DMS114 treated with DMSO at 0.1 percent for 48 hours (cell line): ENCODE results near the gene PTPRD.

Source experiments
- DNase-seq: peaks from one replicate; lab custom pipeline; 2025; ENCODE audit not compliant: unreplicated experiment; lab: John Stamatoyannopoulos, UW

The PTPRD gene

DNA sequence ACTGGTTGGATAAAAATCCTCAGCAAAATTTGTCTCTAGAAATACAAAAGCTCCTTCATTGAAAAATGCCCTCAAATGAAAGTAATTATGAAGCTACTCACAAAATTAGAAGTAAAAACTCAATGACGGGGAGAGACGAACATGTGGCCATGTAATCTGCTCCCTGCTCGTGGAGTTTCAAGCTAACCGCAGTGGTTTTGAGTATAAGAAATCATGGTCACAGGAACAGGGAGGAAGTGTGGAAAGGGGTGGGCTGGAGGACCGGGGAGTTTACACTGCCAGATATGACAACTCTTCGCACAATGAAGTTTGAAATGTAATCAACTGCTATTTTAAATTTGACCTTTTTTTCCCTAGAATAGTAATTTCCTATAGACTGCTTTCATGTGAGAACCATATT lies 2047.8 kb downstream of the PTPRD start:
- DNase-seq = no peak

DNA sequence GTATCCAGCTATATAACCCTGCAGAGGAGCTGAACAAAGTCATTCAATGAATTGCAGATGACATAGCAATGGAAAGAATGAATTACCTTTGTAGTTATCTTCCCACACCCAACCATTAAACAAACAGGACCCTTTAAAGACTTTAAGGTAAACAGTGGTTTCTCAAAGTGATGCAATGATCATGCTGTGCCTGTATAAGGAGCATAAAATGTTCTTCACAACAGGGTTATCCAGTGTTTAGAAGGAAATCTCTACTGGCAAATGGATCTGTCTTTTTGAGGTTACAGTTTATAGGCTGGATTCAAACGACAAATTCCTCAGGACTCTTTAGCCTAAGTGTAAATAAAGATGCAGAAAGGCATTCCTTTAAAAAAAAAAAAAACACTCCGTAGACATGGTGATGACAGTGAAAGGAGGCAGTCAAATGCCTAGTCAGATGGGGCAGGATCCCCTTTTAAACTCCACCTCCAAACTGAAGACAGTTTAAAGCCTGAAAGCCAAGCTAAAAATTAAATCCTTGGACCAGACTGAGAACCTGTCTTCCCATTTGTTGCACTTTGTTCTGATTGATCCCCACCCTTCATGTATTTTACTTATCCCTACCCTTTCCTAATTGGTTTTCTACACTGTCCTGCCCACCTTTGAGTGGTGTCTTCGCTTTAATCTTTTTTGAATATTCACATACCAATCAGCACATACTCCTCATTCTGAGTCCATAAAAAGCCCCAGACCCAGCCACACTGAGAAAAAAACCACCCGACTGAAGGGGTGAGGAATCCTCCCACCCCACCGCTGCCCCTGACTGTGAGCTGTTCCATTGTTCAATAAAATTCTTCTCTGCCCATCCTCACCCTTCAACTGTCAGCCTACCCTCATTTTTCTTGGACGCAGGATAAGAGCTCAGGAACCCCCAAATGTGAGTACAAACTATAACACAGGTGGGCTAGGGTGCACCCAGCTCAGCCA lies 2052.0 kb downstream of the PTPRD start:
- DNase-seq = no peak

DNA sequence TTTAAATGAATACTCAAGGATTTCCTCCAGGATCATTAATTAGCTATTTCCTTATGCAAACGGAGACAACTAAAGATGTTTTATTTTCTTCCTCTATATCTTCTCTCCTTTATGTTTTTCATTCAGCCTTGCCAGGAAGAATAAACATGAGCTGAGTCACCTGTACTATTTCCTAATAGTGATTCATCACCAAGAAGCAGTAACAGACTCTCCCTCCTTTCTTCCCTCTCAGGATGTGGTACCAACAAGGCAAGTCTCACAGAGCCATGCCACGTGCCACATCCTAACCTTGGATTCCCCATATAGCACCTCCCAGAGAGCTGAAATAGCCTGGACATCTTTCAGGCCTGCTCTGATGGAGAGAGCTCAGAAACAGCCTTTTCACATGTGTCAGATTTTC lies 2054.6 kb downstream of the PTPRD start:
- DNase-seq = no peak

DNA sequence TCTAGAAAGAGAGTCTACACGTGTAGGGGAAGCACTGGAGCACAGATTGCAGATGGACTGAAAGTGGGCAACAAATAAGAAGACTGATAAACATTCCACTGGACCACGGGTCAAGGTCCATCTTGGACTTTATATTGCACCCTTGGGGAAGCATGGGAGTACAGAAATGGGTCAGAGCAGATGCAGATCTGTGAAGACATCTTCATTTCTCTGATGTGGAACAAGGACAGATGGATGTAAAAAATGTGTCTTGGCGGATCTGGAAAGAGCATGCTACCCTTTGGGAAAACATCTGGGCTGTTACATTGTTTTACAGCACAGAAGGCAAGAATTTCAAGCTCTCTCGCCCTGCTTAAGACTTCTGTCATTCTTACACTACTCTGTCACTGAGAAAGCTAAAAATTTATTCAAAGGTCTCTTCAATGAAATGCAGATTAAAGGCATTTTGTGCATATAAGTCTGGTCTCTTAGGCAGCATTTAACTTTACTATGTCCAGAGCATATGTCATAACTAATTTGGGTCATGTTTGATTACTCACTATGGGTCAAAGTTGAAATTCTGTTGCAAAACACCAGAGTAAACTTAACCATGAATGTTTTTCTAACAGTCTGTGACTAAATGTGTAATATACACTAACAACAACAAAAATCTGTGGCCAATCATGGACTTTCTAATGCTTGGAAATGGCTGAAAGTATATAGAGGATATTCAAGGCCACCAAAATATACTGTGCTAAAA lies 2056.9 kb downstream of the PTPRD start:
- no peak for DNase-seq

DNA sequence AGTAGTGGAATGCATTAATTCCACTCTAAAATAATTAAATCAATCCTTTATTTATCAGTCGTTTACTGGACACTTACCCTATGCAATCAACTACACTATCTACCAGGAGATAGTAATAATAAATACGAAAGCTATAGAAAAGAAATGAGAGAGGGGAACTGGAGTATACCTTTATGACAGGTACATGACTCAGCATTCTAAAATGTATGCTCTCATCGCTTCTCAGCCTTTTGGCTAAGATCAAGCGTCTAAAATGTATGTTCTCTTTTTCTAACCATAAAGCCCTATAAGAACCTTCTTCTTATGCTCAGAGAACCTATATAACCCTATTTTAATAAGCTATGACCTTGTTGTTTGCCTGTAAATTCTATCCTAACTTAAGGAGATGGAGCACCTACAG lies 2059.4 kb downstream of the PTPRD start:
- no peak for DNase-seq

DNA sequence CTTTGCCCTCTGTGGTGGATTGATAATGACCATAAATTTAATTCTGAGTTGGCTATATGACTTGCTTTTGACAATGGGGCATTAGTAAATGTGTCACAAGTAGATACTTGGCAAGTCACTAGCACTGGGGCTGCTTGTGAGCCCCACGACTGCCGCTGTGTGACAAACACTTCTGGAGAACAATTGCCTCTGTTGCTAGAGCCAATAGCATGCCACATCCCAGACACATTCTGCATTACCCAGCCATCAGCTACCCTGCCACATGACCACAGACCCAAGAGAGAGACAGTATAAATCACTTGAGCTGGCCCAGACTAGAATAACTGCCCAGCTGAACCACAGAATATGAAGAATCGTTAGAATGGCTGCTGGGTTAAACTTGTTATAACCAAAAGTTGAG lies 2060.1 kb downstream of the PTPRD start:
- DNase-seq = no peak

DNA sequence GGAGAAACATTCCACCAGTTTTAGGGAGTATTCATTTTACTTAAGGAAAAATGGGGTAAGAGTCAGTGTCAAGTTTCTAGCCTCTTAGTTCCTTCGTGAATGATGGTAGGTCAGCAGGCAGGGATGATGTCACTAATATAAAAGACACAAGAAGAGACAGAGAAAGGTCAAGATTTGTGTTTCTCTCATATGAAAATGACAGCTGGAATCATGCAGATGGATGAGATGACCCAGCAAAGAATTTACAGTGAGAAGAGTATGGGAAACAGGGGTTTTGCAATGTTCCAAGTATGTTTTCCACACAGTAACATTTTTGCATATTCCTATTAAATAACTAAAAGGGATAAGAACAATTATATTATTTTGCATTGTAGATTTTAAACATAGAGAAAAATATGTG lies 2063.6 kb downstream of the PTPRD start:
- no peak for DNase-seq

DNA sequence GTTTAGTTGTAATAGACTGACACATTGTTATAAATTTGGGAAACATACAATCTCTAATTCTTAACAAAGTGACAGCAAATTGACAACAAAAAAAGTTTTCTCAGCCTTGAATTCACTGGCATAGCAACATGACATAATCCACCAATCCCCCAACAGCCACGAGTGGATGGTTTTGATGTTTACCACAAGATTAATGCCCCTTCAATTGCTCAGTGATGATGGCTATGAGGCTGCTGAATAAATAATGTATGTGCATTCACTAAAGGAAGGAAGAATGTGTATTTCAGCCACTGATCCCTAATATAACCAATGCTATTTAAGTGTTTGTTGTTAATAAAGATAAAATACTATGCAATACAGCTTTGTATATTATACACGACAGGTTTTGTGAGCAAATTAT lies 2069.6 kb downstream of the PTPRD start:
- no peak for DNase-seq

DNA sequence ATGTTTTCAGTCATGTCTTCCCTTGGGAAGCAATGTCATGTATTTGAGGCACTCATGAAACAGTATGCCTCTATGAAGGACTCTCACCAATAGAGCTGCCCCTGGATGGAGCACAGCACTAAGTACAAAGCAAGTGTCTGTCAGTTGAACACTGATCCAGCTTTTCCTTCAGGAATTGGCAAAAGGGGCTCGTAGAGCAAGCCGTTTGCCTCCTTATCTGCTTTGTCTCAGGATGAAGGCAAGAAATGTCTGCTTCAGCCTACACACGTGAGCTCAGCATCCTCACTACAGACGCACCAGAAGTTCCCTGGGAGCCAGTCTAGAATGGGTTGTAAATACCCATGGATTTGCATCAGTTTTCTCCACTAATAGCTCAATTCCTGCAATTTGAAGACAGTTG lies 2070.3 kb downstream of the PTPRD start:
- no peak for DNase-seq

DNA sequence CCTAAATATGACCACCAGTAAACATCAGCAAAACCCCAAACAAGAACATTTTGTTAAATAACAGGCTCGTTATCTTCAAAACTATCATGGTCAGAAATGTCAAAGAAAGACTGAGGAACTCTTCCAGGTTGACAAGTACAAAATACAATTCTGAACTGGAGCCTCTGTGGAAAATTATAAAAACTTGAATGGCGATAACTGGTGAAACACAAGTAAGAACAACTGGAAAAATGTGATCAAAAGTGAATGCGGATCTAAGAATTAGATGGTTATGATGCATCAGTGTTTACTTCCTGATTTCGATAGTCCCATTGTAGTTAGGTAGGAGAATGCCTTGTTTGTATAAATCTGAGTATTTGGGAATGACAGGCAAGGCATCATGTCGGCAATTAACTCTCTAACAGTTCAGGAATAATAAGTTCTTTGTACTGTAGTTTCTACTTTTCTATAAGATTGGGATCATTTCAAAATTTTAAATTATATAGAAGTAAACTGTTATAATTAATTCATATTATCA lies 2073.1 kb downstream of the PTPRD start:
- DNase-seq = no peak

DNA sequence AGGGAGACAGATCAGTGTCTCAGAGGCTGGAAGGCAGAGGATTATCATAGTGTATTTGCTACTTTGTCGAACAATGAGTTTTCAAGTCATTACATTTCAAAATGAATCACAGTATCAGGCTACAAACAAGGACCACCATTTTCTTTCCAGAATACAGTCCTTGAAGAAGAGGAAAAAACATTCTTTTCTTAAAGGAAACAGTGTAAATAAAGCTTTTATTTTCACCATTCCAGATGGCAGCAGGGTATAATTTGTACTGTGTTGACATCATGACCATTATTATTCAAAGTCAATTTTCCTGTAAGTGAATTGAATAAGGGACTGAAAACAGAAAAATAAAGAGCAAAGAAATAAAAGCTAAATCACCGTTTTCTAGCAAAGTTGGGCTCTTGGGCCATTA lies 2076.0 kb downstream of the PTPRD start:
- DNase-seq = no peak

DNA sequence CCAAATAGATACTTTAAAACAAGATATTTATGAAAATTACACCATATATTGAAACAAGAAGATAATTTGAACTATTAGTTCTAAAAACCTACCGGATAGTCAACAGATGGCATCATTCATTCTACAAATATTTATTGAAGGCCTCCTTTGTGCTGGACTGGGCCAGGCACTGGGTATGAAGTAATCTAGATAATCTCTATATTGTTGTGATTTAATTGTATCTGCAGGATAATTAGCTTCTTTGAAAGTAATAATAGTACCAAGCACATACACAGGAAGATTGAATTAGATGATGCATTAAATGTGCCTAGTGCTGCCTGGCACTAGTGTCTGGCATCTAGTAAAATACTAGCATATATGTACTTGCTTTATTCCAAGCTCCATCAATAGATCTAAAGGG lies 2078.0 kb downstream of the PTPRD start:
- DNase-seq = no peak

DNA sequence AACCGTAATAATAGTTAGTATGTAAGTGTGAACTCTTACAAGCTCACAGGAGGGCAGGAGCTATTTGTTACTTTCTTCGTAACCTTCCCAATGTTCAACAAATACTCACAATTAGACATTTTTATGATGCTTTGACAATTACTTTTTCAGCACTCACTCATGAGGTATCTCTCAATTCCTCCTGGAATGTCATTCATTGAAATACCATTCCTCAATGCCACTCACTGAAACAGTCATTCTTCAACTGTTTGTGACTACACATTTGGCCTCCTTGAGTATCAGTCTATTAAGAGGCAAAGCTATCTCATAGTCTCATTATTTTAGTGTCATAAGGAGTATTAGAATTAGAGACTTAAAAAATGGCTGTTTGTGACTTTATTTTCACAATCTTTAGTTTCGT lies 2079.1 kb downstream of the PTPRD start:
- no peak for DNase-seq

DNA sequence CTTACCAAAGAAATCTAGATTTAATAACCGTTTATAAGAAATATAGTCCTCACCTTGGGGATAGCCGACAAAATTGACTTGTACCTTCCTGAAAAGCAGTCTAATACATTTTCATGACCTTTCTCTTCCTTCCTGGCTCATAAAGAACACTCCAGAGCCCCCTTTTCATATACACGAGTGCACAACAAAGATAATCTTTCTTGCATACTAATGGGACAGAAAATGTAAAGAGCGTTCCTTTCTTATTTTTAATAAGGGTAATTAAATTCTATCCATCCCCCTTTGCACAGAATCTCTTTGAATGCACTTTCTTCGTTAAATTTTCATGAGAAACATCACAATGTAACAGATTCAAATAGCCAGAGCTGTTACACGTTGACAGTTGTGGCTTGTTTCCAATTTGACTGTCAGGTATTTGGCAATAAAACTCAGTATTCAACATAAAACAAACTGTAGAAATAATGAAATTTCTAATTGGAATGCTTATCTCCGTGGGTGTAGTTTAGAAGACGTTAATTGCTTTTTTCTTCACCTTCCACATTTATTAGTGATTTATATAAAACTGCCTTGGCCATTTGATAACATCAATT lies 2080.9 kb downstream of the PTPRD start:
- DNase-seq = no peak

DNA sequence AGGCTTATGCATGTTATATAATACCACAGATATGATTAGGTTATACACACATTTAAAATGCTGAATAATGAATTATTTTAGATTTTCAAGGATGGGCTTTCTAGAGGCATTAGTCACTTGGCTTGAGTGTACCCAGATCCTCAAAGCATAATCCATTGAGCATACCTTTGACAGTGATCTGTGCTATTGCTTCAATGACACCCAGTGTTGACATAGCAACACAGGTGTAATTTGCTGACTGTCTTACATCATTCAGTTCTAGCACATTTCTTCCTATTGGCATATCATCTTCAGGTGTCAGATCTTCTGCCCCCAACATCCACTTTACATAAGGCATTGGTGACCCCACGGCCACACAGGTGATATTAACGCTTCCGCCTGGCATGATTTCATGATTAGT lies 2091.7 kb downstream of the PTPRD start:
- no peak for DNase-seq

DNA sequence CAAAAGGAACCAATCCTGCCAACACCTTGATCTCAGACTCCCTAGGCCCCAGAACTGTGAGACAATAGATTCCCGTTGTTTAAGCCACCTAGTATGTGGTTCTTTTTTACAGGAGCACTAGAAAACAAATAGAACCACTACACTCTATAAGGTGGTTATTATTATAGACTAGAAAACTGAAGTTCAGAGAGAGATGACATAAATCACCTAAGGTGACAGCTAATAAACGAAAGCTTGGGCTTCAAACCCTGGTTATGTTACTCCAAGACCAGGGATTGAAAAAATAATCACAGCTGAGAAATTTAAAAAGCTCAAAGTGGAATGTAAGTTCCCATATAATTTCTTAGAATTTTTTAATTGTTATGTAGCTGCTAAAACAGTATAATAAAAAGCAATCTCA lies 2097.1 kb downstream of the PTPRD start:
- DNase-seq = no peak

DNA sequence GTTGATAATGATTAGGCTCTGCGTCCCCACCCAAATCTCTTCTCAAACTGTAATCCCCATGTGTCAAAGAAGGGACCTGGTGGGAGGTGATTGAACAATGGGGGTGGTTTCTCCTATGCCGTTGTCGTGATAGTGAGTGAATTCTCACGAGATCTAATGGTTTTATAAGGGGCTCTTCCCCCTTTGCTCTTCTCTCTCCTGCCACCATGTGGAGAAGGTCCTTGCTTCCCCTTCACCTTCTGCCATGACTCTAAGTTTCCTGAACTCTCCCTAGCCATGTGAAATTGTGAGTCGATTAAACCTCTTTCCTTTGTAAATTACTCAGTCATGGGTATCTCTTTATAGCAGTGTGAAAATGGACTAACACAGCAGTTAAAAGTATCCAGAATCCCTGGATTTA lies 2098.0 kb downstream of the PTPRD start:
- no peak for DNase-seq

DNA sequence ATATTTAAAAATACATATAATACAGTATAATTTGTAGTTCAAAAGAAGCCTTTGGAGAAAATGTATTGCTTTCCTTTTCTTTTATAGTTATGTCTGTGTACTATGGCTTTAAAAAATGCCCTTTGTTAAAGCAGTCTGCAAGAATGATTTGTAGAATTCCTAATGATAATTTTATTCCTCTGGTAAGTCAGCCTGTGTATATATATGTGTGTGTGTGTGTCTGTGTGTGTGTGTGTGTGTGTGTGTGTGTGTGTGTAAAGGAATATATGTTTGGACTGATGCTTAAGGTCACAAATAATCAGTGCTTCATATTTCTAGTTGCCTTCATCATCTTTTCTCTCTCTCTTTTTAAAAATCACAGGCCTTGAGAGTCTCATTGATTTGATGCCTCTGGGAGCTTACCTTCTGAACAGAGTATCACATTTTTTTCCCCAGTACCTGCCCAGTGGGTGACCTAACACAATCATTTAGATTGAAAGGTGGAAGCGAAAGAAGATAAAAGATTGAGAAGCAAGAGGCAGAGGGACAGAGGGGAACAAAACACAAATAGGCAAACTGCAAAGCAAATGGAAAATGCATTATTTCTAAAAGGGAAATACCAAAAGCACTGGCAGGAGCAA lies 2104.0 kb downstream of the PTPRD start:
- no peak for DNase-seq

DNA sequence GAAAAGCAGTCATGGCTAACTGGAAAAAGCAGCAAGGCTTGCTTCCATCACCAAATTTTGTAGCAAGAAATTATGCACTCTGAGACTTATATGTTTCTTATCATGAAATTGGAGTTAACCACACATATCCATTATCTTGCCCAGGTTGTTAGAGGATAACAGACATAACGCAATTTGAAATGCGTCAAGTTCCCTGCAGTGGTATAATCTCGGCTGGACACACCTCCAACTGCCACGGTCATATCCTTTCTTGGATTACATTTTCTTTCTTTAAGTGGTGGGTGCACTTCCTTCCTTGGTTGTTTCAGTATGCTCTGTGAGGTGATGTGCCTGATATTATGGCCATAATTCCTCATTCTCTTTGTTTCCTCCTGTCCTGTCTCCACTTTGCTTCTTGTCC lies 2118.2 kb downstream of the PTPRD start:
- DNase-seq = no peak

DNA sequence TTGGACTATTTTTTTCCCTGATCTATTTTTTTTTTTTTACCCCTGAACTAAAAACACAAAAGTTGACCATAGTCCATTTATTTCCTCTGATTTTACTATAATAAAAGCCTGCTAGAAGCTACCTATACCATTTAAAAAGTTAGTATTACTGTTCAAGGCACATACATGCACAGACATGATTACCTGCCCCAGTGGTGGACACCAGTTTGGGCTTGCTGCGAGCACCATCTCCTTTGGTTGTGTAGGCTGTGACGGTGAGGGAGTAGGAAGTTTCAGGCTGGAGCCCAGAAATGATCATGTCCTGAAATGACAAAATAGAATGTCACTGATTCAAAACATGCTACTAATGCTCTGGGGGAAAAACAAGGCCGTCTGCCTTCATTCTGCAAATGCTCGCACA lies 2120.1 kb downstream of the PTPRD start:
- DNase-seq = no peak

DNA sequence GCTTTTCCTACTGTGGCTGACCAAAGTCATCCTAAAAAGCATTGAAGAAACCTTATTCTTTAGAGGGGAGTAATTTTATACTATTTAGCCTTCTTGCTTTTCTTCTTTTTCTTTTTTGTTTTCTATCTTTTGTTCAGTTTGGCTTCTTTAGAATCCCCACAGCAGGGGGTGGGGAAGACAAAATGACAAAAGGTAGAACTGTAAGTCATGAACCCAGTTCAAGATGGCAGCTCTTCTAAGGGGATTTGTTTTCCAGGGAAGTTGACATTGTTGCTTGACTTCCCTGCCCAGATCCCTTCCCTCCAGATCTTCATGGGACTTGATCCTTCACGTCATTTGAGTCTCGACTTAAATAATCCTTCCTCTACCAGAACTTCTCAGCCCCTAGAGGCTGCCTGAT lies 2120.8 kb downstream of the PTPRD start:
- no peak for DNase-seq
